SK-N-SH treated with all-trans-retinoic acid at 6 μM for 48 hours (cell line): Measurements from ENCODE around the gene EEF1E1.

ENCODE experiments used
- ISL1 ChIP-seq: fragments of 250-450 bp; sonication (Bioruptor Pico); IDR thresholded peaks from 2 replicates; pipeline ENCODE4 v2.1.2; 2022; ENCODE audit warnings: mild to moderate bottlenecking, moderate library complexity
- OSR1 ChIP-seq: fragments of 250-450 bp; sonication (Bioruptor Pico); IDR thresholded peaks from 2 replicates; pipeline ENCODE4 v1.8.0; 2022; ENCODE audit warnings: moderate library complexity, mild to moderate bottlenecking, inconsistent platforms
- RARB ChIP-seq: fragments of 250-450 bp; sonication (Bioruptor Pico); IDR thresholded peaks from 2 replicates; pipeline ENCODE4 v1.8.0; 2021; ENCODE audit warnings: mild to moderate bottlenecking, moderate library complexity
- ZC3H10 ChIP-seq: fragments of 250-450 bp; sonication (Bioruptor Pico); IDR thresholded peaks from 2 replicates; pipeline ENCODE4 v1.5.1; 2021; ENCODE audit warnings: mild to moderate bottlenecking, moderate library complexity
- ZFP3 ChIP-seq: fragments of 250-450 bp; sonication (Bioruptor Pico); IDR thresholded peaks from 2 replicates; pipeline ENCODE4 v1.5.0; 2020; ENCODE audit warnings: mild to moderate bottlenecking, moderate library complexity
- ZNF565 ChIP-seq: fragments of 450-650 bp; formaldehyde crosslinking; conservative IDR thresholded peaks from 2 replicates; pipeline ENCODE4 v1.5.0; 2020; ENCODE audit warnings: low read depth, mild to moderate bottlenecking, moderate library complexity
- ZNF70 ChIP-seq: fragments of 450-650 bp; formaldehyde crosslinking; IDR thresholded peaks from 2 replicates; pipeline ENCODE4 v1.5.0; 2020; ENCODE audit warnings: mild to moderate bottlenecking, moderate library complexity
- TF ChIP-seq, protein P1 (sequence below): fragments of 250-450 bp; sonication (Bioruptor Pico); IDR thresholded peaks from 2 replicates; pipeline ENCODE4 v1.8.0; 2020; ENCODE audit warnings: mild to moderate bottlenecking, moderate library complexity, borderline replicate concordance

DNA sequence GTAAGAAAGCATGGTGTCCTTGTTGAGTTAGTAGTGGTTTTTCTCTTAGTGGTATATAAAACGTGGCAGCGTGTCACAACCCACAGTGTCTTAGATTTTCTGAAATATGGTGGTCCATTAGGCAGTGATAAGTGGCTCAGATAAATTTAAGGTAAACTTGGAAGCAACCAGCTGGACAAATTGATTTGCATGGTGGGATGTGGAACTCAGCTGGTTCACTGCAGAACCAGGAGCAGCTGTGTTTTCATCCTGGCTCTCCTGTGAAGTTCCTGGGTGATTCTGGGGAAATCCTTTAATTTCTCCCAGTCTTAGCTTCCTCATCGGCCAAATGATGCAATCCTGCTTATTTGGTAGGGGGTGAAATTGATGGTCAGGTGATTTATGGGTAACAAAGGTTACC, 32.9 kb upstream of the EEF1E1 start:
- TF ChIP-seq, protein P1, sequence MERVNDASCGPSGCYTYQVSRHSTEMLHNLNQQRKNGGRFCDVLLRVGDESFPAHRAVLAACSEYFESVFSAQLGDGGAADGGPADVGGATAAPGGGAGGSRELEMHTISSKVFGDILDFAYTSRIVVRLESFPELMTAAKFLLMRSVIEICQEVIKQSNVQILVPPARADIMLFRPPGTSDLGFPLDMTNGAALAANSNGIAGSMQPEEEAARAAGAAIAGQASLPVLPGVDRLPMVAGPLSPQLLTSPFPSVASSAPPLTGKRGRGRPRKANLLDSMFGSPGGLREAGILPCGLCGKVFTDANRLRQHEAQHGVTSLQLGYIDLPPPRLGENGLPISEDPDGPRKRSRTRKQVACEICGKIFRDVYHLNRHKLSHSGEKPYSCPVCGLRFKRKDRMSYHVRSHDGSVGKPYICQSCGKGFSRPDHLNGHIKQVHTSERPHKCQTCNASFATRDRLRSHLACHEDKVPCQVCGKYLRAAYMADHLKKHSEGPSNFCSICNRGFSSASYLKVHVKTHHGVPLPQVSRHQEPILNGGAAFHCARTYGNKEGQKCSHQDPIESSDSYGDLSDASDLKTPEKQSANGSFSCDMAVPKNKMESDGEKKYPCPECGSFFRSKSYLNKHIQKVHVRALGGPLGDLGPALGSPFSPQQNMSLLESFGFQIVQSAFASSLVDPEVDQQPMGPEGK (CRISPR knock-in tag): no peak
- TF ChIP-seq OSR1 (CRISPR knock-in tag) (no peak), ISL1 (no peak), RARB (CRISPR knock-in tag) (no peak), ZFP3 (CRISPR knock-in tag) (no peak), ZNF70 (CRISPR knock-in tag) (no peak), ZNF565 (CRISPR knock-in tag) (no peak), ZC3H10 (CRISPR knock-in tag) (no peak)
